ENCODE measurements around the gene ZC3H7A. TPM values are rescaled to one million over a fixed set of nuclear protein-coding genes. Genes with fewer than 3 reads are reported as not detected.
A peak's percentile ranks its signal among the peaks of the same experiment; 100 is the strongest.

Gene ZC3H7A
- total and polyA plus RNA-seq, 9 of the 15 experiments (the other 6 are each of a cell fraction or from before 2014, with no cell fraction given) = 19.8 to 49.1 (median 28.2) TPM

DNA sequence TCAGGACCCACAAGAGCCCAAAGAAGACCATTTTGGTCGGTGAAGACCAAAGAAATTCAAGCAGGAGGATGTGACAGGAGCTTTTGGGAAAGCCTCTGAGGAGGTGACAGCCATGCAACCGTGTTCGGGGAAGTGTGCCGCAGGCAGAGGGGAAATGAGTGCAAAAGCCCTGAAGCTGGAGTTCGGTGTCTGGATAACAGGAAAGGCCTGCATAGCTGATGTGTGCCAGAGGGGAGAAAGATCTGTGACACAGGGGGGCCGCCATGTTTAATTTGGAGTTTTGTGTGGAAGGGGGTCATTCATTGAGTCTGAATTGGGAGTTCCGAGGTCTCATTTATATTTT lies 870 bp upstream of the ZC3H7A start:
- ChIA-PET CTCF (ENCODE audit: low intra/inter-chr PET ratio) (no interaction called here), POLR2A (interaction anchor here (0.6 to 5.3 kb wide), 16 partner anchors 12 to 669 kb away, joined by 3 to 32 read pairs (median 4); partner anchors contain the start of gene TXNDC11)
- peaks cover 3% of the 10 kb centered on the region for H3K9me1 ChIP-seq (ENCODE audit: control insufficient read depth, insufficient read depth, low read length)
- H3K4me3 ChIP-seq = peak overlapping the region; percentile 52
- no peaks in the 10 kb centered on the region for H3K27me3 ChIP-seq (ENCODE audit: control insufficient read depth in 2 of 2, insufficient read depth in 2 of 2, low read length in 2 of 2)
- intact Hi-C loops (cut with micrococcal nuclease) (loop anchor here (2.0 kb wide), 1 partner anchor 55 kb away; the partner anchor contains the start of gene TXNDC11), in situ Hi-C loops (cut with MboI) (no loop called here)
- peaks cover 6% of the 10 kb centered on the region for H4K20me1 ChIP-seq (replicated peaks; ENCODE audit: control insufficient read depth, insufficient read depth, low read length)
- peak overlapping the region; percentile 91 for H2AFZ ChIP-seq (ENCODE audit: low read depth, low read length)
- ATAC-seq (peak; percentile 3), DNase-seq (ENCODE audit: extremely low read depth in 1 of 4, low spot score in 3 of 4) (peak in 1 of 4 experiments; percentile 36), FAIRE-seq (peak; percentile 15)
- no peaks in the 10 kb centered on the region for H3K9me3 ChIP-seq (replicated peaks; ENCODE audit: control insufficient read depth, insufficient read depth, low read depth, low read length)
- WGBS (ENCODE audit: insufficient coverage, low coverage, missing lambda C conversion rate) = 4% methylated on average over 7 of the region's 7 CpGs
- H3K79me2 ChIP-seq (ENCODE audit: control insufficient read depth, insufficient read depth, low read length) = peaks cover 61% of the 10 kb centered on the region
- peak overlapping the region; percentile 82 to 98 for H3K9ac ChIP-seq (ENCODE audit: insufficient read depth in 1 of 2, low read depth in 2 of 2, low read length in 2 of 2)
- H3K4me1 ChIP-seq (replicated peaks in 1 of 2; ENCODE audit: control insufficient read depth in 2 of 2, insufficient read depth in 2 of 2, low read length in 2 of 2) = peaks cover 48 to 55% of the 10 kb centered on the region in 2 experiments
- H3K4me2 ChIP-seq (ENCODE audit: insufficient read depth, low read length) = peak overlapping the region; percentile 86
- H3K36me3 ChIP-seq (ENCODE audit: control insufficient read depth, insufficient read depth, low read length) = peaks cover 23% of the 10 kb centered on the region
- H3K27ac ChIP-seq (ENCODE audit: extremely low read depth, low read depth, low read length) = peak overlapping the region; percentile 86
- BruUV-seq (replicated peaks) = no TSS peak
- TF ChIP-seq SIRT6 (IDR thresholded peaks at IDR 0.05; ENCODE audit: low read depth, low read length) (no peak), ZNF140 (CRISPR knock-in tag; IDR thresholded peaks at IDR 0.05) (no peak), MYC (IDR thresholded peaks at IDR 0.05; ENCODE audit: low read depth, low read length) (no peak), MYC (CRISPR knock-in tag; IDR thresholded peaks at IDR 0.05; ENCODE audit: borderline replicate concordance, low read depth) (no peak), ZNF146 (CRISPR knock-in tag; IDR thresholded peaks at IDR 0.05; ENCODE audit: unreplicated experiment) (no peak), KDM5B (IDR thresholded peaks at IDR 0.05; ENCODE audit: insufficient replicate concordance, low read depth, low read length) (peak; percentile 7), ZKSCAN1 (IDR thresholded peaks at IDR 0.05; ENCODE audit: low read depth, low read length) (no peak), EP300 (IDR thresholded peaks at IDR 0.05; ENCODE audit: low read length) (no peak), PHF21A (IDR thresholded peaks at IDR 0.05; ENCODE audit: borderline replicate concordance, low read depth) (no peak), TAF1 (IDR thresholded peaks at IDR 0.05; ENCODE audit: control insufficient read depth, extremely low read depth, insufficient read depth, low read length, severe bottlenecking) (peak; percentile 10), ZNF778 (CRISPR knock-in tag; IDR thresholded peaks at IDR 0.05) (no peak), TCF7L2 (IDR thresholded peaks at IDR 0.05; ENCODE audit: low read depth, low read length) (no peak), RBM15 (IDR thresholded peaks at IDR 0.05; ENCODE audit: insufficient read depth, low read length) (no peak)
- TF ChIP-seq, protein P1, sequence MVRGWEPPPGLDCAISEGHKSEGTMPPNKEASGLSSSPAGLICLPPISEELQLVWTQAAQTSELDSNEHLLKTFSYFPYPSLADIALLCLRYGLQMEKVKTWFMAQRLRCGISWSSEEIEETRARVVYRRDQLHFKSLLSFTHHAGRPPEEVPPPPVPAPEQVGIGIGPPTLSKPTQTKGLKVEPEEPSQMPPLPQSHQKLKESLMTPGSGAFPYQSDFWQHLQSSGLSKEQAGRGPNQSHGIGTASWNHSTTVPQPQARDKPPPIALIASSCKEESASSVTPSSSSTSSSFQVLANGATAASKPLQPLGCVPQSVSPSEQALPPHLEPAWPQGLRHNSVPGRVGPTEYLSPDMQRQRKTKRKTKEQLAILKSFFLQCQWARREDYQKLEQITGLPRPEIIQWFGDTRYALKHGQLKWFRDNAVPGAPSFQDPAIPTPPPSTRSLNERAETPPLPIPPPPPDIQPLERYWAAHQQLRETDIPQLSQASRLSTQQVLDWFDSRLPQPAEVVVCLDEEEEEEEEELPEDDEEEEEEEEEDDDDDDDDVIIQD (CRISPR knock-in tag; IDR thresholded peaks at IDR 0.05) = no peak
- TF ChIP-seq, protein P2, sequence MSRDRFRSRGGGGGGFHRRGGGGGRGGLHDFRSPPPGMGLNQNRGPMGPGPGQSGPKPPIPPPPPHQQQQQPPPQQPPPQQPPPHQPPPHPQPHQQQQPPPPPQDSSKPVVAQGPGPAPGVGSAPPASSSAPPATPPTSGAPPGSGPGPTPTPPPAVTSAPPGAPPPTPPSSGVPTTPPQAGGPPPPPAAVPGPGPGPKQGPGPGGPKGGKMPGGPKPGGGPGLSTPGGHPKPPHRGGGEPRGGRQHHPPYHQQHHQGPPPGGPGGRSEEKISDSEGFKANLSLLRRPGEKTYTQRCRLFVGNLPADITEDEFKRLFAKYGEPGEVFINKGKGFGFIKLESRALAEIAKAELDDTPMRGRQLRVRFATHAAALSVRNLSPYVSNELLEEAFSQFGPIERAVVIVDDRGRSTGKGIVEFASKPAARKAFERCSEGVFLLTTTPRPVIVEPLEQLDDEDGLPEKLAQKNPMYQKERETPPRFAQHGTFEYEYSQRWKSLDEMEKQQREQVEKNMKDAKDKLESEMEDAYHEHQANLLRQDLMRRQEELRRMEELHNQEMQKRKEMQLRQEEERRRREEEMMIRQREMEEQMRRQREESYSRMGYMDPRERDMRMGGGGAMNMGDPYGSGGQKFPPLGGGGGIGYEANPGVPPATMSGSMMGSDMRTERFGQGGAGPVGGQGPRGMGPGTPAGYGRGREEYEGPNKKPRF (IDR thresholded peaks at IDR 0.05; ENCODE audit: low read depth, low read length) = no peak
- TF ChIP-seq, protein P3, sequence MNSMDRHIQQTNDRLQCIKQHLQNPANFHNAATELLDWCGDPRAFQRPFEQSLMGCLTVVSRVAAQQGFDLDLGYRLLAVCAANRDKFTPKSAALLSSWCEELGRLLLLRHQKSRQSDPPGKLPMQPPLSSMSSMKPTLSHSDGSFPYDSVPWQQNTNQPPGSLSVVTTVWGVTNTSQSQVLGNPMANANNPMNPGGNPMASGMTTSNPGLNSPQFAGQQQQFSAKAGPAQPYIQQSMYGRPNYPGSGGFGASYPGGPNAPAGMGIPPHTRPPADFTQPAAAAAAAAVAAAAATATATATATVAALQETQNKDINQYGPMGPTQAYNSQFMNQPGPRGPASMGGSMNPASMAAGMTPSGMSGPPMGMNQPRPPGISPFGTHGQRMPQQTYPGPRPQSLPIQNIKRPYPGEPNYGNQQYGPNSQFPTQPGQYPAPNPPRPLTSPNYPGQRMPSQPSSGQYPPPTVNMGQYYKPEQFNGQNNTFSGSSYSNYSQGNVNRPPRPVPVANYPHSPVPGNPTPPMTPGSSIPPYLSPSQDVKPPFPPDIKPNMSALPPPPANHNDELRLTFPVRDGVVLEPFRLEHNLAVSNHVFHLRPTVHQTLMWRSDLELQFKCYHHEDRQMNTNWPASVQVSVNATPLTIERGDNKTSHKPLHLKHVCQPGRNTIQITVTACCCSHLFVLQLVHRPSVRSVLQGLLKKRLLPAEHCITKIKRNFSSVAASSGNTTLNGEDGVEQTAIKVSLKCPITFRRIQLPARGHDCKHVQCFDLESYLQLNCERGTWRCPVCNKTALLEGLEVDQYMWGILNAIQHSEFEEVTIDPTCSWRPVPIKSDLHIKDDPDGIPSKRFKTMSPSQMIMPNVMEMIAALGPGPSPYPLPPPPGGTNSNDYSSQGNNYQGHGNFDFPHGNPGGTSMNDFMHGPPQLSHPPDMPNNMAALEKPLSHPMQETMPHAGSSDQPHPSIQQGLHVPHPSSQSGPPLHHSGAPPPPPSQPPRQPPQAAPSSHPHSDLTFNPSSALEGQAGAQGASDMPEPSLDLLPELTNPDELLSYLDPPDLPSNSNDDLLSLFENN (IDR thresholded peaks at IDR 0.05; ENCODE audit: low read depth in 2 of 2, low read length in 2 of 2) = no peak
